ENCODE results near the gene GTF2F1. TPM values are rescaled to one million over a fixed set of nuclear protein-coding genes. Genes with fewer than 3 reads are reported as not detected.

GTF2F1 gene
- total RNA-seq, 2 donors from 2014 or later: 53.8 to 56.1 TPM

Other genes starting within 250 kb of the GTF2F1 start
- 10 to 100 TPM; 31.3 to 51.8 TPM for gene MLLT1, start 113.2 kb downstream of the GTF2F1 start, total RNA-seq
- not detected for gene ACER1, start 59.6 kb downstream of the GTF2F1 start, total RNA-seq
- gene CLPP, start 31.6 kb downstream of the GTF2F1 start, total RNA-seq: 100 to 1,000 TPM; 153 to 217 TPM
- 10 to 100 TPM; 41.1 to 69.7 TPM for gene ALKBH7, start 20.4 kb downstream of the GTF2F1 start, total RNA-seq
- 1 to 10 TPM; 1.9 to 2.8 TPM for gene PSPN, start 17.2 kb downstream of the GTF2F1 start, total RNA-seq
- gene KHSRP, start 31.6 kb upstream of the GTF2F1 start, total RNA-seq: 100 to 1,000 TPM; 214 to 354 TPM
- not detected for gene SLC25A41, start 40.6 kb upstream of the GTF2F1 start, total RNA-seq
- 1 to 10 TPM; 7.8 to 7.9 TPM for gene SLC25A23, start 66.6 kb upstream of the GTF2F1 start, total RNA-seq
- 1 to 10 TPM in 1 of 2 donors, not detected in 1; 2.2 TPM for gene CRB3, start 71.1 kb upstream of the GTF2F1 start, total RNA-seq
- 10 to 100 TPM; 64.3 to 73.2 TPM for gene DENND1C, start 88.6 kb upstream of the GTF2F1 start, total RNA-seq
- gene TUBB4A, start 109.1 kb upstream of the GTF2F1 start, total RNA-seq: 1 to 10 TPM; 2.6 to 2.7 TPM
- 1 to 10 TPM; 2.9 to 6.0 TPM for gene TNFSF9, start 137.9 kb upstream of the GTF2F1 start, total RNA-seq
- gene CD70, start 198.0 kb upstream of the GTF2F1 start, total RNA-seq: 10 to 100 TPM; 41.1 to 53.1 TPM

Data from activated T-helper 17 cell treated with anti-CD3 and anti-CD28 coated beads, Interleukin-2, amount 50 U/mL, for 72 hours (primary cell).